ENCODE measurements around the gene SMIM36.
"Not testable (repeated sequence)": the region's sequence is repeated elsewhere in the genome, so short reads cannot be mapped to it uniquely, and the experiment has no call there.

SMIM36 gene

GRCh38 chr17:55435408-55435807, 75.8 kb downstream of the SMIM36 start:
- DNase-seq (ENCODE audit: low read depth) = no peak
- H3K4me3 ChIP-seq (ENCODE audit: low read depth, low read length) = no peak overlapping the region
- TF ChIP-seq CTCF (IDR thresholded peaks at IDR 0.05; ENCODE audit: control insufficient read depth, extremely low read depth, insufficient read depth) = no peak

GRCh38 chr17:55434721-55435120, 76.5 kb downstream of the SMIM36 start:
- no peak for DNase-seq (ENCODE audit: low read depth)
- H3K4me3 ChIP-seq (ENCODE audit: low read depth, low read length) = no peak overlapping the region
- TF ChIP-seq CTCF (IDR thresholded peaks at IDR 0.05; ENCODE audit: control insufficient read depth, extremely low read depth, insufficient read depth) = no peak

GRCh38 chr17:55433629-55434422, 77.4 kb downstream of the SMIM36 start:
- DNase-seq (ENCODE audit: low read depth) = peak; percentile 41
- TF ChIP-seq CTCF (IDR thresholded peaks at IDR 0.05; ENCODE audit: control insufficient read depth, extremely low read depth, insufficient read depth) = no peak
- no peak overlapping the region for H3K4me3 ChIP-seq (ENCODE audit: low read depth, low read length)

- TF ChIP-seq CTCF (IDR thresholded peaks at IDR 0.05; ENCODE audit: control insufficient read depth, extremely low read depth, insufficient read depth) = no peak
- DNase-seq (ENCODE audit: low read depth) = peak; percentile 99
- no peak overlapping the region for H3K4me3 ChIP-seq (ENCODE audit: low read depth, low read length)
Measured at GRCh38 chr17:55433029-55433628, 78.1 kb downstream of the SMIM36 start.

- H3K4me3 ChIP-seq (ENCODE audit: low read depth, low read length) = no peak overlapping the region
- DNase-seq (ENCODE audit: low read depth) = no peak
- TF ChIP-seq CTCF (IDR thresholded peaks at IDR 0.05; ENCODE audit: control insufficient read depth, extremely low read depth, insufficient read depth) = no peak
Measured at GRCh38 chr17:55432358-55433028, 78.8 kb downstream of the SMIM36 start.

- not testable (repeated sequence) for H3K4me3 ChIP-seq (ENCODE audit: low read depth, low read length); DNase-seq (ENCODE audit: low read depth)
Measured at GRCh38 chr17:55431914-55432313, 79.3 kb downstream of the SMIM36 start.

- DNase-seq (ENCODE audit: low read depth) = no peak
- H3K4me3 ChIP-seq (ENCODE audit: low read depth, low read length) = no peak overlapping the region
- TF ChIP-seq CTCF (IDR thresholded peaks at IDR 0.05; ENCODE audit: control insufficient read depth, extremely low read depth, insufficient read depth) = no peak
Measured at GRCh38 chr17:55430541-55431288, 80.5 kb downstream of the SMIM36 start.

Data from LNCaP clone FGC (cell line).